Caki2 (cell line): Measurements from ENCODE around the gene SBSN. TPM values are rescaled to one million over a fixed set of nuclear protein-coding genes. Genes with fewer than 3 reads are reported as not detected.

Experiments
- DNase-seq: peaks from one replicate; pipeline ENCODE4 v3.0.0-alpha.2; 2015; ENCODE audit warnings: low read depth
- in situ Hi-C: cut with HindIII; loops from 2 replicates; pipeline ENCODE4 v1.10.0; 2016; ENCODE audit warnings: low sequenced_read_pairs, low pct_unique_long_range_greater_than_20kb, mixed read lengths
- total RNA-seq: library from RNA; depleted of rRNA; stranded (reverse); fragments of >200 nt; shearing (Covaris generic); gene quantifications from 2 replicates; pipeline ENCODE4 v1.2.3, GENCODE V29; 2014; ENCODE audit warnings: low replicate concordance

Gene SBSN
- total RNA-seq, 1 experiment from 2014 or later: not detected

GRCh38 chr19:35514282-35514809 is 13.8 kb downstream of the SBSN start:
- DNase-seq: peak; percentile 18
- in situ Hi-C loops: no loop called here

DNA sequence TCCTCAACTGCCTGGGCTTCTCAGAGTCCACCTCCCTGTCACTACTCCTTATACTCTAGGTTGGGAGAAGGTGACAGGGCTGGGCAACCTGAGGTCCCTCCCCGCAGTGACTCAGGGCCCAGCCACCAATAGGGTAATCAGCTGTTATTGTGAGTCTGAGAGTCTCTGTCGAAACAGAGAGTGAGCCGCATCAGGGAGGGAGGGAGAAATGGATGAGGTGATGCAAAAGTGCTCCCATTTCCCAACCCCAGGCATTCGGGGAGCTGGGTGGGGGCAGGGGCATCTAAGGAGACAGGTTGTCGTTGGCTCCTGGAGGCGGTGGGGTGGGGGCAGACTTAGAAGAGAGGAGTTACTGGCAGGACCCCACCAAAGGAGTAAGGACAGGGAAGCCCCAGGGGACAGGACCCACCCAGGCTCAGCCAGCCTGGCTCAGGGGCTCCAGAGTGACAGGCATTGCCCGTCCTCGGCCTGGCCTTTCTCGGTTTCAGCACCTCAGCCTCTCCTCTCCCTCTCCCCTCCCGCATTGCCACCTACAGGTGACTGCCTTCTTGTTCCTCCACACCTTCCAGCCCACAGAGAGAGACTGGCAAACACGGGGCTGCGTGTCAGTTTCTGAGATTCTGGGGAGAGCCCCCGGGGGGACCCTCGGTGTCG is 14.4 kb downstream of the SBSN start, which contains the start of gene DMKN:
TSS of gene DMKN (minus strand) at position 22 of the 654 bp plus-strand sequence. CDS start 174 bp downstream, outside the sequence.
- DNase-seq: peak; percentile 63
- in situ Hi-C loops: no loop called here

DNA sequence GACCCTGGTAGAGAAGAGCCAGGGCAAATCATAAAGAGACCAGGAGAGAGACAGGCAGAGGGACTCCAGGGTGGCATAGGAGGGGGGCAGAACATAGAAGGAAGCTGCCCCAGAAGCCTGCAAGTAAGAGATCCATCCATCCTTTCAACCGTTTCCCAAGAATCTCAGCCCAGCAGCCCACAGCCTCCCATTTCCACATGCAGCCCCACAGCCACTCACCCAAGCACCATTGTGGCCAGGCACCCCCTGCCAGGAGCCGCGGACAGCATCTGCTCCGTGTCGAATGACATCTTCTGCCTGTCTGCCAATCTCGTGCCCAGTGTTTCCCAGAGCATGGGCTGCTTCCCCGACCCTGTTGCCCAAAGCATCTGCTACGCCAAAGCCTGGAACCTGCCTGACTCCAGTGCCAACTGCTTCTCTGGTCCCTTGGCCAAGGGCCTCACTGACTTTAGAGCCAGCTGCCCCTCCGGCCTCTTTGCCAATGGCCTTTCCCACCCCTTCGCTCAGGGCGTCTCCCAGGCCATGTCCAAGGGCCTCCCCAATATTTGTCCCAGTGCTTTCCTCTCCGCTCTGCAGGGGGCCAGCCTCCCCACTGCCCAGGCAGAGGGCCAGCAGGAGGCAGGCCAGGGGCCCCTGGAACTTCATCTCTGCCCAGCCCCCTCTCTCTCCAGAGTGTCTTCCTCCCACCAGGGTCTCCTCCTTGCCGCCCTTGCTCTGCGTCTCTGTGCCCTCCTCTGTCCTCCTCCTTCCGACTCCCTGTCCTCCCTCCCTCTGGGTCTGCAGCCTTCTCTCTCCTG is 15.1 kb downstream of the SBSN start:
- DNase-seq: no peak
- in situ Hi-C loops: no loop called here

DNA sequence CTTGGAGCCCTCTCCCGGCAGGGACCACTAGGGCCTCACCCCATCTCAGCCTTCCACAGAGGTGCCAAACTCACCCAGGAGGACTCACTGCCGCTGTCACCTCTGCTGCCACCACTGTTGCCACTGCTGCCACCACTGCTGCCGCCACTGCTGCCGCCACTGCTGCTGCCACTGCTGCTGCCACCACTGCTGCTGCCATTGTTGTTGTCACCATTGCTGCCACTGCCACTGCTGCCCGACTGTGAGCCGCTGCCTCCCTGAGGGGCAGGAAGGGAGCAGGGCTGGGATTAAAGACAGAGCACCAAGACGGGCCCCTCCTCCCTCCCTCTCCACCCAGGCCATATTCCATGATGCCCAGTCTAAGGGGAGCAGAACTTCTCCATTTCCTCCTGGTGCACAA is 16.8 kb downstream of the SBSN start:
- in situ Hi-C loops: no loop called here
- DNase-seq: no peak

DNA sequence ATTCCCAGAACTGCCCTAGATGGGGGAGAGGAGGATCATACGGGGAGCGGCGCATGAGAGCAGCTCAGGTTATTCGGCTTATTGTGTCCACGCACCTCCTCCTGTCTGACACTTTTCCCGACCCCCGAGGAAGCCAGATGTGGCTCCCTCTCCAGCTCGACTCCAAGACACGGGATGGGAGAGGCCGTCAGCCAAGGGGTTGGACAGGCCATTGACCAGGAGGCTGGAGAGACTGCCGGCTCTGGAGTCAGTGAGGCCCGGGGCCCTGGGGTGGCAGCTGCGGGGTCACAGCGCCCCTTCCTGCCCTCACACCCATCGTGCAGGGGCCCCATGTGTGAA is 17.5 kb downstream of the SBSN start:
- DNase-seq: no peak

DNA sequence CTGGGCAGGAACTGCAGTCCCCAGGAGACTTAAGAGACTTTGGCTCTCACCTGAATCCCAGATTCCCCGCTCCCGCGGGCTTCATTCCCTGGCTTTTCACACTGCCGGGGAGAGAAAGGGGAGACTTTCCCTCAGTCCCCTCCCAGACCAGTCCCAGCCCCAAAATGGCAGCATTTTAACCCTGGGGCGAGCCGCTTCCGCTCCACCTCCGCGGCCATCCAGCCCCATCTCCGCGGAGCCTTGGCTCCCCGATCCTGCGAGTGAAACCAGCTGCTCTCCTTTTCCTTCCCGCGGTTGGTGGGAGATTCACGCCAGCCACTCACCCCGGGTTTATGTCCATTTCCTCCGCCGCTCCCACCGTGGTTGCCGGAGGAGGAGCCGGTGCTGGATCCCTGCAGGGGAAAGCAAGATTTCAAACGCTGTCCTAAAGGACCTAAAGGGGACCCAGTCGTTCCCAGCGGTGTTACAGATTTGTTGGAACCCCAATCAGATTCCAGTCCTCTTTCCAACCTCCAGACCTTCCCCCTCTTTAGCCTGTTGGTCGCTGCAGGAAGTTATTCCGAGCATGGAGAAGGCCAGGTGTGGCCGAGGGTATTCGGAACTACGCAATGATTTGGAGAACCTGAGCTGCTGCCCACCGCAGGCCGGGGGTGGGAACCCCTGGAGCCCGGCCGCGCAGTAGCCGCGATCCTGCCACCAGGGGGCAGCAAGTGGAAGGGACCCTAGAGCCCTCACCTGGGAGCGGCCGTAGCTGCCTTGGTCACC is 18.1 kb downstream of the SBSN start:
- in situ Hi-C loops: no loop called here
- DNase-seq: peak; percentile 43

More for the DNA sequence above, 17.5 kb downstream of the SBSN start:
- in situ Hi-C loops: no loop called here

DNA sequence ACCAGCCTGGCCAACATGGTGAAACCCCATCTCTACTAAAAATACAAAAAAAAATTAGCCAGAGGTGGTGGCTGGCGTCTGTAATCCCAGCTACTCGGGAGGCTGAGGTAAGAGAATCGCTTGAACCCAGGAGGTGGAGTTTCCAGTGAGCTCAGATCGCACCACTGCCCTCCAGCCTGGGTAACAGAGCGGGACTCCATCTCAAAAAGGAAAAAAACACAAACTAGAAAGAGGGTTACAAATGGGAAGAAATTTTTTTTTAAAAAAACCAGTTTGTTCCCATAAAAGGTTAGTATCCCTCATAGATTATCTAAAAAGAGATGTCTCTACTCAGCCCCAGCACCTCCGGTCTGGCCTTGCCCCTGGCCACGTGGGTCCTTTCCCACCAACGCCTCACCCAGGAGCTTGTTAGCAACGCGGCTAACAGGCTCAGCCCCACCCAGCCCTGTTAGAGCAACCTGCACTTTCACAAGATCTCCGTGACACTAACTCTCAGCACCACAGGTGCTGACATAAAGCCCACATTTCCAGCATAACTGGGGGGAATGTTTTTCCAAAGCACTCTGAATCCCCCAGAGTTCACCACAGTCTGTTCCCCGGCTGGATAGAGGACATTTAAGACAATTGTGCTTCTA is 19.0 kb downstream of the SBSN start:
- in situ Hi-C loops: no loop called here
- no peak for DNase-seq

- in situ Hi-C loops: no loop called here
- no peak for DNase-seq
Measured at GRCh38 chr19:35508129-35508528, 20.0 kb downstream of the SBSN start.

- in situ Hi-C loops: no loop called here
- DNase-seq: no peak
Measured at GRCh38 chr19:35507561-35507960, 20.6 kb downstream of the SBSN start.

GRCh38 chr19:35506011-35506410 is 22.1 kb downstream of the SBSN start:
- DNase-seq: no peak
- in situ Hi-C loops: no loop called here

GRCh38 chr19:35502751-35503150 is 25.4 kb downstream of the SBSN start:
- DNase-seq: no peak
- in situ Hi-C loops: no loop called here

- in situ Hi-C loops: no loop called here
- no peak for DNase-seq
Measured at GRCh38 chr19:35501684-35502083, 26.4 kb downstream of the SBSN start.

GRCh38 chr19:35500611-35501010 is 27.5 kb downstream of the SBSN start:
- DNase-seq: no peak
- in situ Hi-C loops: no loop called here

- in situ Hi-C loops: no loop called here
- no peak for DNase-seq
Measured at GRCh38 chr19:35498984-35499527, 29.1 kb downstream of the SBSN start.

GRCh38 chr19:35498220-35498619 is 29.9 kb downstream of the SBSN start:
- no peak for DNase-seq
- in situ Hi-C loops: no loop called here

DNA sequence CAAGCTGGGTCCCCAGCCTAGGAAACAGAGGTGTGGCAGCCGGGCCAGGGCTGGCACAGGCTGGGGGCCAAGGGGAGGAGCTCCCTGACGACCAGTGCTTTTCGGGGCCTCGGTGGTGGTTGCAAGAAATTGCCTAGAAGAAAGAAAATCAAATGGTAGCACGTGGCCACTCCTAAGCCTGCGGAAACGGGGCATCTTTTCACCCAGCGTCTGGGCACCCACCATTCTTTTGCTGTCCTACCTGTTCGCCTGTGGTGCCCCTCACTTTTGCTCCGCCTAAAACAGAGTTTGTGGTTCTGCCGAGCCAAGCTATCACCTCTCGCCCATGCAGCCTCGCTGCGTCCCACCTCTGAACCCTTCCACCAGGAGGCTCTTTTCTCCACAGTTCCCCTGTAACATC is 30.7 kb downstream of the SBSN start:
- no peak for DNase-seq
- in situ Hi-C loops: no loop called here

DNA sequence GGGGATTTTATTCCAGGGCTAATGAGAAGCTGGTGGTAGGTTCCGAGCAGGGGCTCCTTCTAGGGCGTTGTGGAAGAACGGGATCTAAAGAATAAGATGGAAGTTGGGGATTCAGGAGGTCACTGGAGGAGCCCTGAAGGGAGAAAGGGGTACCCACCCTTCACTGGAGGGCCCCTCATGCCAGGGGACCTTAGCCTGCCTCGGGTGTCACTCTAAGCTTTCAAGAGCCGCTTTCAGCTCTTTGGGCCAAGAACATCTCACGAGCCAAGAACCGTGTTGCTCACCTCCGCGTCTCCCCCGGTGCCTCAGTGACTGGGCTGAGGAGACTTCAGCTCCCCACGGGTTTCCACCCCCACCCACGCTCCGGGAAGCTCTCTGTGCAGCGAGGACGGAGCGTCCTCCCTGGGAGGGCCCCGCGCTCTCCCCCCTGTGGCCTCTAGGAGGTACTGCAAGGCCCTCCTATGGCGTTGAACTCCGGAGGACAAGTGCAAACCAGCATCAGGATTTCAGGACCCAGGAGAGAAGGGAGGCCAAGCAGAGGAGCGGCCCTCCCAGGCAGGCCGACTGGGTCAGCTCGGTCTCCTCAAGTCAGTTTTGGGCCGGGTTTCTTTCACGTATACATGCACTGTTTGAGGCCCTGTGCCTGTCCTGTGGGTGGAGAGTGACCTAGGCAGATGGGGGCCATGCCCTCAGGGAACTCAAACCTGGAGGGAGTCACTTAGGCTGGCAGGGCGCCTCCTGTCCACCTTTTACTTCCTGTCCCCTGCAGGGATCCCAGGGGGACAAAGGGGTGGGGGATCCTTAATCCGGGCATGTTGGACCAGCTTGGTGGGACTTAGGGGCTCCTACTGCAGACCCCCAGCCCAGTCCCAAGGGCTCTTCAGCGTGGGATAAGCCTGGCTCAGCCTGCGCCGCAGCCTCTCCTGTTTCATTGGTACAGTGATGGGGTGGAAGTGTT is 32.7 kb downstream of the SBSN start:
- in situ Hi-C loops: no loop called here
- peak; percentile 69 for DNase-seq
